Breast epithelium (tissue), 4 donors: Measurements from ENCODE around the gene EAPP. TPM values are rescaled to one million over a fixed set of nuclear protein-coding genes. Genes with fewer than 3 reads are reported as not detected.
"Not testable (repeated sequence)": the region's sequence is repeated elsewhere in the genome, so short reads cannot be mapped to it uniquely, and the experiment has no call there.

Source experiments
- DNase-seq, 2 donors: peaks; one replicate each; pipeline ENCODE4 v3.0.0-alpha.2; 2019; ENCODE audit warnings: low spot score in 2 of 2
- H3K27ac ChIP-seq, 2 donors: fragments of 200-600 bp; sonication (generic) in 1 of 2; one replicate each; pipeline ENCODE4 v1.5.1; 2016 to 2019; ENCODE audit warnings: mild to moderate bottlenecking in 1 of 2
- H3K27me3 ChIP-seq, 2 donors: fragments of 200-600 bp; sonication (generic) in 1 of 2; one replicate each; pipeline versions ENCODE4 v1.5.1 to v1.6.0; 2017 to 2019; ENCODE audit warnings: control low read depth in 1 of 2, mild to moderate bottlenecking in 1 of 2
- H3K36me3 ChIP-seq: fragments of 200-600 bp; one replicate; pipeline ENCODE4 v1.5.1; 2019
- H3K4me1 ChIP-seq, 2 donors: fragments of 200-600 bp; sonication (generic); one replicate each; pipeline ENCODE4 v1.5.1; 2016 to 2019; ENCODE audit warnings: control low read depth in 1 of 2
- H3K4me3 ChIP-seq, 3 donors: fragments of 200-600 bp; sonication (generic); 1 replicate in 2 of 3; 2 replicates in 1 of 3; pipeline ENCODE4 v1.5.1; 2016 to 2019; ENCODE audit warnings: mild to moderate bottlenecking in 3 of 3, moderate library complexity in 2 of 3
- H3K9me3 ChIP-seq, 2 donors: fragments of 200-600 bp; sonication (generic) in 1 of 2; one replicate each; pipeline ENCODE4 v1.5.1; 2016 to 2019; ENCODE audit warnings: control low read depth in 1 of 2
- POLR2A ChIP-seq: fragments of 450-650 bp; IDR thresholded peaks from one replicate; pipeline ENCODE4 v1.6.1; 2016; ENCODE audit warnings: antibody characterized with exemption, mild to moderate bottlenecking, moderate library complexity
- POLR2AphosphoS5 ChIP-seq, 3 donors: sonication (generic); formaldehyde crosslinking; IDR thresholded peaks; one replicate each; pipeline ENCODE4 v1.6.1; 2017; ENCODE audit warnings: antibody characterized with exemption in 3 of 3
- intact Hi-C: fragments of 100-400 bp; cut with DNase I; formaldehyde crosslinking; loops from one replicate; pipeline ENCODE4 v1.15.1; 2023; ENCODE audit warnings: low total_unique reads
- total RNA-seq, 3 donors: library from RNA; depleted of rRNA; stranded (reverse); fragments of >200 nt; gene quantifications; one replicate each; pipeline ENCODE4 v1.1.0, GENCODE V29; 2016
- TF ChIP-seq, protein P1 (sequence below), 3 donors: fragments of 450-650 bp; IDR thresholded peaks; one replicate each; pipeline ENCODE4 v1.5.1; 2016 to 2017; ENCODE audit warnings: antibody characterized with exemption in 3 of 3, mild to moderate bottlenecking in 3 of 3, moderate library complexity in 3 of 3

EAPP gene
- total RNA-seq, 3 donors from 2014 or later = 43.3 to 81.2 (median 43.8) TPM

DNA sequence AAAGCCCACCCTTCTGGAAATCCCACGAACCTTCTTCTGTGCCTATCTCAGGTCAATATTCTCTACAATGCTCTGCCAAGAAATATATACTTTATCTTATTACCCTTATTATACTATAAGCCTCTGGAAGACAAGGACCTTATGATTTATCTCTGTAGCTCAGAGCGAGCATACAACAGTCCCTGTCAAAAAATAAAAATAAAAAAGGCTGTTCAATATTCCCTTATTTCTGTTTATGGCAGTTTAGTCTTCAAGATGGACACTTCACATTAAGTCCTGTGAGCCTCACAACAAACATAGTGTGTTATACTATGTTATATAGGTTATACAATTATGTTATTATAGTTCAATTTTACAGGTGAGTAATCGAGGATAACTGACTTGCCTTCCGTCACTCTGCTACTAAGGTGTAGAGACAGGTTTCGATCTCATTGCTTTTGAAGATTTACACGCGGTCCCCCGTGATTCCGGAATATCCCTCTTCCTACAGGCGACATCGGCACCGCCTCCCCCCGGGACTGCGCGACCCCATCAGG lies 562 bp downstream of the EAPP start:
- H3K9me3 ChIP-seq = no peaks in the 10 kb centered on the region
- peaks cover 0 to 4% of the 10 kb centered on the region in 2 donors for H3K4me1 ChIP-seq
- no peak for DNase-seq
- peak overlapping the region; percentile 97 to 99 for H3K27ac ChIP-seq
- intact Hi-C loops = no loop called here
- no peaks in the 10 kb centered on the region for H3K36me3 ChIP-seq
- peak overlapping the region; percentile 87 to 97 (median 88) for H3K4me3 ChIP-seq
- TF ChIP-seq POLR2AphosphoS5 (IDR thresholded peaks at IDR 0.05) = no peak
- TF ChIP-seq, protein P1, sequence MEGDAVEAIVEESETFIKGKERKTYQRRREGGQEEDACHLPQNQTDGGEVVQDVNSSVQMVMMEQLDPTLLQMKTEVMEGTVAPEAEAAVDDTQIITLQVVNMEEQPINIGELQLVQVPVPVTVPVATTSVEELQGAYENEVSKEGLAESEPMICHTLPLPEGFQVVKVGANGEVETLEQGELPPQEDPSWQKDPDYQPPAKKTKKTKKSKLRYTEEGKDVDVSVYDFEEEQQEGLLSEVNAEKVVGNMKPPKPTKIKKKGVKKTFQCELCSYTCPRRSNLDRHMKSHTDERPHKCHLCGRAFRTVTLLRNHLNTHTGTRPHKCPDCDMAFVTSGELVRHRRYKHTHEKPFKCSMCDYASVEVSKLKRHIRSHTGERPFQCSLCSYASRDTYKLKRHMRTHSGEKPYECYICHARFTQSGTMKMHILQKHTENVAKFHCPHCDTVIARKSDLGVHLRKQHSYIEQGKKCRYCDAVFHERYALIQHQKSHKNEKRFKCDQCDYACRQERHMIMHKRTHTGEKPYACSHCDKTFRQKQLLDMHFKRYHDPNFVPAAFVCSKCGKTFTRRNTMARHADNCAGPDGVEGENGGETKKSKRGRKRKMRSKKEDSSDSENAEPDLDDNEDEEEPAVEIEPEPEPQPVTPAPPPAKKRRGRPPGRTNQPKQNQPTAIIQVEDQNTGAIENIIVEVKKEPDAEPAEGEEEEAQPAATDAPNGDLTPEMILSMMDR (IDR thresholded peaks at IDR 0.05) = no peak
- TF ChIP-seq POLR2A = no peak
- no peaks in the 10 kb centered on the region for H3K27me3 ChIP-seq

DNA sequence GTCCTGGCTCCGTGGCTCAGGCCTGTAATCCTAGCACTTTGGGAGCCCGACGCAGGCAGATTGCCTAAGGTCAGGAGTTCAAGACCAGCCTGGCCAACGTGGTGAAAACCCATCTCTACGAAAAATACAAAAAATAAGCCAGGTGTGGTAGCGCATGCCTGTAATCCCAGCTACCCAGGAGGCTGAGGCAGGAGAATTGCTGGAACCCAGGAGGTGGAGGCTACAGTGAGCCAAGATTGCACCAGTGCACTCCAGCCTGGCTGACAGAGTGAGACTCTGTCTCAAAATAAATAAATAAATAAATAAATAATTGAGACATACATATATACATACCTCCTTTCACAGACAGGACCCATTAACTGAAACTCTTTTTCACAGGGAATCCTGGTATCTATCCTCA lies 1.4 kb downstream of the EAPP start:
- H3K27ac ChIP-seq = peak overlapping the region in 1 of 2 donors; percentile 99
- H3K4me1 ChIP-seq, H3K36me3 ChIP-seq, H3K9me3 ChIP-seq, H3K27me3 ChIP-seq, DNase-seq, intact Hi-C loops: not testable (repeated sequence)
- H3K4me3 ChIP-seq = peak overlapping the region; percentile 87 to 97 (median 88)

DNA sequence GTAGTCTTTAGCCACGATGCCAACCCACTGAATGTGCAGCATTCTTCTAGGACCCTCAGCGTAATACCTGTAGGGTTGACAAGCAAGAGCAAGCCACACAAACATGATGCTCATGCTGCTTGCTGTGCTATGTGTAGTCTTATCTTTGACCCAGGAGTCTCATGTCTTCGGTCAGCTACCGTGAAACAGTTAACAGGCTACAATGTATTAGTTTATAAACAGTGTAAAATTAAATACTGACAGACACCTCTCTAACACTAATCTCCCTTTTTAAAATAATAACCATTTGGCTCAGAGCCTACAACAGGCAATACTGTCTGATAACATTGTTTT lies 1.9 kb downstream of the EAPP start:
- Histone ChIP-seq H3K27ac (peak overlapping the region in 1 of 2 donors; percentile 99), H3K27me3 (no peaks in the 10 kb centered on the region), H3K36me3 (no peaks in the 10 kb centered on the region), H3K9me3 (no peaks in the 10 kb centered on the region), H3K4me3 (peak overlapping the region in 2 of 3 donors; percentile 87 to 97), H3K4me1 (peaks cover 0 to 4% of the 10 kb centered on the region in 2 donors)
- intact Hi-C loops = no loop called here
- no peak for TF ChIP-seq POLR2AphosphoS5 (IDR thresholded peaks at IDR 0.05)
- no peak for TF ChIP-seq POLR2A
- TF ChIP-seq, protein P1 (IDR thresholded peaks at IDR 0.05) = no peak
- DNase-seq = no peak

DNA sequence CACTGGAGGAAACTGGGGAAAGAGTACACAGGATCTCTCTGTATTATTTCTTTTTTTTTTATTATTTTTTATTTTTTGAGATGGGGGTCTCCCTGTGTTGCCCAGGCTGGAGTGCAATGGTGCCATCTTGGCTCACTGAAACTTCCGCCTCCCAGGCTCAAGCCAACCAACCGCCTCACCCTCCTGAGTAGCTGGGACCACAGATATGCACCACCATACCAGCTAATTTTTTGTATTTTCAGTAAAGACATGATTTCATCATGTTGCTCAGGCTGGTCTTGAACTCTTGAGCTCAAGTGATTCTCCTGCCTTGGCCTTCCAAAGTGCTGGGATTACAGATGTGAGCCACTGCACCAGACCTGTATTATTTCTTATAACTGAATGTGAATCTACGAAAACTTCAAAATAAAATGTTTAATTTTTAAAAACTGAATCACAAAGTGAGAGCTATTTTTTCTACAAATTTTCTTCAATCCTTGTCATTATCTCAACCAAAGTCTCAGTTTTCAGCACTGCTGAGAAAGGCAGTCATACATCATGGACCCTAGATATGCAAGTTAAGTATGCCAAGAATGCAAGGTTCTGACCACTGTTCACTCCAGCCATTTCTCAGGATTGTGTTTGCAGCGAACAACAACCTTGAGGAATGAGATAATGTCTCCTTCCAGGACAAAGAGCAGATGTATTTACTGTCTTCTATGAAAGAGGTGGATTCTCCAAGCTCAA lies 2.4 kb downstream of the EAPP start:
- intact Hi-C loops = no loop called here
- H3K27me3 ChIP-seq = no peaks in the 10 kb centered on the region
- DNase-seq = no peak
- no peaks in the 10 kb centered on the region for H3K9me3 ChIP-seq
- peak overlapping the region in 1 of 2 donors; percentile 99 for H3K27ac ChIP-seq
- peak overlapping the region in 2 of 3 donors; percentile 87 to 97 for H3K4me3 ChIP-seq
- no peaks in the 10 kb centered on the region for H3K36me3 ChIP-seq
- TF ChIP-seq POLR2A = no peak
- TF ChIP-seq POLR2AphosphoS5 (IDR thresholded peaks at IDR 0.05) = no peak
- TF ChIP-seq, protein P1 (IDR thresholded peaks at IDR 0.05) = no peak
- H3K4me1 ChIP-seq = peaks cover 0 to 4% of the 10 kb centered on the region in 2 donors

DNA sequence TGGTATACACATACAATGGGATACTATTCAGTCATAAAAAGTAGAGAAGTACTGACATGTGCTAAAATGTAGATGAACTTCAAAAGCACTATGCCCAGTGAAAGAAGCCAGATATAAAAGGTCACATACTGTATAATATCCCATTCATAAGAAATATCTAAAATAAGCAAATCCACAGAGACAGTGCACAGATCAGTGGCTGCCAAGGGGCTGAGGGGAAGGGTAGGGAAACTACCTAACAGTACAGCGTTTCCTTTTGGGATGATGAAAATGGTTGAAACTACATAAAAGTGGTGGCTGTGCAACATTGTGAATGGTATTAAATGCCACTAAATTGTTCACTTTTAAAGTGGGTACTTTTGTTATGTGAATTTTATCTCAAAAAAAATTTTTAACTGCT lies 11.9 kb downstream of the EAPP start:
- TF ChIP-seq, protein P1 (IDR thresholded peaks at IDR 0.05) = no peak
- TF ChIP-seq POLR2A (no peak), POLR2AphosphoS5 (IDR thresholded peaks at IDR 0.05) (no peak)
- intact Hi-C loops = no loop called here
- H3K9me3 ChIP-seq = no peaks in the 10 kb centered on the region
- no peaks in the 10 kb centered on the region for H3K36me3 ChIP-seq
- H3K4me1 ChIP-seq = no peaks in the 10 kb centered on the region
- no peak overlapping the region for H3K27ac ChIP-seq
- no peaks in the 10 kb centered on the region for H3K27me3 ChIP-seq
- no peak for DNase-seq
- H3K4me3 ChIP-seq = no peak overlapping the region

DNA sequence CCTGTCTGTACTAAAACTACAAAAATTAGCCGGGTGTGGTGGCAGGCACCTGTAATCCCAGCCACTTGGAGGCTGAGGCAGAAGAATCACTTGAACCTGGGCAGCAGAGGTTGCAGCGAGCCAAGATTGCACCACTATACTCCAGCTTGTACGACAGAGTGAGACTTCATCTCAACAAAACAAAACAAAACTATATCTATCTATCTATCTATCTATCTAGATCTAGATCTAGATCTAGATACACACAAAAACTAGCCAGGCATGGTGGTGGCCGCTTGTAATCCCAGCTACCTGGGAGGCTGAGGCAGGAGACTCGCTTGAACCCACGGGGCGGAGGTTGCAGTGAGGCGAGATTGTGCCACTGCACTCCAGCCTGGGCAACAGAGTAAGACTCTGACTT lies 15.3 kb downstream of the EAPP start:
- H3K36me3 ChIP-seq, H3K4me1 ChIP-seq, H3K27me3 ChIP-seq, intact Hi-C loops, DNase-seq, H3K27ac ChIP-seq, H3K9me3 ChIP-seq, H3K4me3 ChIP-seq: not testable (repeated sequence)
